ENCODE results near the gene CHTOP.

GRCh38 chr1:153613406-153613805 lies 20.5 kb upstream of the CHTOP start:
- no peak for TF ChIP-seq EZH2 (IDR thresholded peaks at IDR 0.05; ENCODE audit: insufficient read depth, poor library complexity, severe bottlenecking)
- no peak for TF ChIP-seq EZH2phosphoT487 (IDR thresholded peaks at IDR 0.05; ENCODE audit: insufficient read depth, low read depth)

Data from GM23248 (cell line).